ENCODE results near the gene LITAF. TPM values are rescaled to one million over a fixed set of nuclear protein-coding genes. Genes with fewer than 3 reads are reported as not detected.

LITAF gene
- polyA plus RNA-seq, 1 of the 3 experiments (the other 2 are of a cell fraction): 45.7 TPM

GRCh38 chr16:11610121-11610505 is 23.4 kb upstream of the LITAF start:
- Histone ChIP-seq H3K27ac (ENCODE audit: low read depth in 2 of 2, low read length in 1 of 2) (no peak overlapping the region), H3K36me3 (replicated peaks in 1 of 2; ENCODE audit: control insufficient read depth in 1 of 2, insufficient read depth in 2 of 2, low read length in 1 of 2) (no peaks in the 10 kb centered on the region), H3K27me3 (ENCODE audit: insufficient read depth) (no peaks in the 10 kb centered on the region), H3K4me1 (ENCODE audit: control insufficient read depth in 1 of 2, insufficient read depth in 2 of 2, low read depth in 1 of 2, low read length in 1 of 2) (no peaks in the 10 kb centered on the region), H3K79me2 (ENCODE audit: insufficient read depth) (no peaks in the 10 kb centered on the region), H3K9ac (no peak overlapping the region), H3K9me3 (no peaks in the 10 kb centered on the region), H3K4me3 (ENCODE audit: low read depth in 2 of 2, low read length in 1 of 2) (no peak overlapping the region), H2AFZ (ENCODE audit: low read depth) (no peak overlapping the region), H3K9me2 (no peaks in the 10 kb centered on the region), H4K20me1 (ENCODE audit: insufficient read depth) (no peaks in the 10 kb centered on the region), H3F3A (replicated peaks; ENCODE audit: insufficient read depth) (no peaks in the 10 kb centered on the region), H3K4me2 (no peak overlapping the region)
- TF ChIP-seq USF1 (IDR thresholded peaks at IDR 0.05; ENCODE audit: borderline replicate concordance, low read depth) (no peak), RXRA (IDR thresholded peaks at IDR 0.05; ENCODE audit: borderline replicate concordance, low read depth) (no peak), PBX3 (IDR thresholded peaks at IDR 0.05) (no peak), CTCF (IDR thresholded peaks at IDR 0.05) (no peak), CHD2 (IDR thresholded peaks at IDR 0.05; ENCODE audit: low read length, partially characterized antibody) (no peak), RAD21 (IDR thresholded peaks at IDR 0.05; ENCODE audit: low read length) (no peak), MXI1 (IDR thresholded peaks at IDR 0.05; ENCODE audit: low read depth, low read length) (no peak), TAF1 (IDR thresholded peaks at IDR 0.05; ENCODE audit: borderline replicate concordance, low read depth, low read length) (no peak), SMC3 (IDR thresholded peaks at IDR 0.05; ENCODE audit: low read depth, low read length) (no peak), JUND (IDR thresholded peaks at IDR 0.05) (no peak), MAX (IDR thresholded peaks at IDR 0.05; ENCODE audit: low read depth) (no peak), NFIC (IDR thresholded peaks at IDR 0.05; ENCODE audit: borderline replicate concordance) (no peak), FOXJ3 (CRISPR knock-in tag; IDR thresholded peaks at IDR 0.05) (no peak)
- no peak for DNase-seq
- CTCF ChIA-PET: interaction anchor here (0.5 kb wide), 1 partner anchor 12 kb away, joined by 3 read pairs; no protein-coding TSS in a partner anchor
- 88% methylated on average over 9 of the region's 9 CpGs for WGBS (ENCODE audit: low lambda C conversion rate)
- POLR2A ChIA-PET: no interaction called here

GRCh38 chr16:11609474-11610120 is 22.9 kb upstream of the LITAF start:
- no peak for DNase-seq
- no peak overlapping the region for H2AFZ ChIP-seq (ENCODE audit: low read depth)
- H3K79me2 ChIP-seq (ENCODE audit: insufficient read depth): no peaks in the 10 kb centered on the region
- no peak overlapping the region for H3K9ac ChIP-seq
- H3K27me3 ChIP-seq (ENCODE audit: insufficient read depth): no peaks in the 10 kb centered on the region
- no peak overlapping the region for H3K4me3 ChIP-seq (ENCODE audit: low read depth in 2 of 2, low read length in 1 of 2)
- ChIA-PET POLR2A (no interaction called here), CTCF (no interaction called here)
- no peaks in the 10 kb centered on the region for H3K9me3 ChIP-seq
- H3K36me3 ChIP-seq (replicated peaks in 1 of 2; ENCODE audit: control insufficient read depth in 1 of 2, insufficient read depth in 2 of 2, low read length in 1 of 2): no peaks in the 10 kb centered on the region
- H3K9me2 ChIP-seq: no peaks in the 10 kb centered on the region
- no peak overlapping the region for H3K27ac ChIP-seq (ENCODE audit: low read depth in 2 of 2, low read length in 1 of 2)
- H3K4me1 ChIP-seq (ENCODE audit: control insufficient read depth in 1 of 2, insufficient read depth in 2 of 2, low read depth in 1 of 2, low read length in 1 of 2): no peaks in the 10 kb centered on the region; a peak in 1 of 4 replicates
- no peaks in the 10 kb centered on the region for H3F3A ChIP-seq (replicated peaks; ENCODE audit: insufficient read depth)
- 89% methylated on average over 13 of the region's 14 CpGs for WGBS (ENCODE audit: low lambda C conversion rate)
- no peaks in the 10 kb centered on the region for H4K20me1 ChIP-seq (ENCODE audit: insufficient read depth)
- no peak overlapping the region for H3K4me2 ChIP-seq
- TF ChIP-seq TEAD4 (IDR thresholded peaks at IDR 0.05; ENCODE audit: borderline replicate concordance, insufficient read depth) (no peak), FOXJ3 (CRISPR knock-in tag; IDR thresholded peaks at IDR 0.05) (no peak), MEF2A (IDR thresholded peaks at IDR 0.05; ENCODE audit: borderline replicate concordance, low read depth) (no peak), CHD2 (IDR thresholded peaks at IDR 0.05; ENCODE audit: low read length, partially characterized antibody) (no peak), IRF3 (IDR thresholded peaks at IDR 0.05; ENCODE audit: low read depth, low read length) (no peak), ZBTB33 (IDR thresholded peaks at IDR 0.05; ENCODE audit: borderline replicate concordance, low read depth) (no peak), RFX5 (IDR thresholded peaks at IDR 0.05; ENCODE audit: low read length) (no peak), MXI1 (IDR thresholded peaks at IDR 0.05; ENCODE audit: low read depth, low read length) (no peak), JUND (IDR thresholded peaks at IDR 0.05) (no peak), POLR2AphosphoS5 (IDR thresholded peaks at IDR 0.05; ENCODE audit: low read depth, low read length) (no peak), YY1 (IDR thresholded peaks at IDR 0.05; ENCODE audit: low read depth) (no peak)

All from SK-N-SH (cell line).